K562 (cell line): ENCODE results near the gene ZNF814. TPM values are rescaled to one million over a fixed set of nuclear protein-coding genes. Genes with fewer than 3 reads are reported as not detected.
A peak's percentile ranks its signal among the peaks of the same experiment; 100 is the strongest.

Experiments used
- ATAC-seq: fragments of 200-7000 bp; cut with Tn5 transposase; 3 replicates; pipeline ENCODE4 v1.9.1; 2020; ENCODE audit warnings: moderate library complexity
- BruUV-seq: library from RNA; stranded (reverse); fragments of 400-500 nt; replicated peaks from 2 replicates; lab custom pipeline; 2021; lab: Mats Ljungman, UMichigan
- CTCF ChIA-PET: fragments of 300-600 bp; formaldehyde crosslinking; extraction: SDS; loops from one replicate; lab custom pipeline; 2021; ENCODE audit warnings: low intra/inter-chr PET ratio; lab: Yijun Ruan, JAX
- POLR2A ChIA-PET: fragments of 300-600, 350-650 bp; sonication (Branson Sonifier 250); formaldehyde crosslinking; extraction: SDS; loops from one replicate; lab custom pipeline; 2021; ENCODE audit warnings: antibody characterized with exemption, inconsistent platforms; lab: Yijun Ruan, JAX
- DNase-seq, 4 experiments: peaks; one replicate each; pipeline versions ENCODE4 v3.0.0 to v3.0.0-alpha.2; 2011 to 2018; ENCODE audit warnings: low spot score in 3 of 4, mixed read lengths in 3 of 4; ENCODE audit errors: extremely low read depth in 1 of 4
- FAIRE-seq: peaks from 2 replicates; lab custom pipeline; 2011; peaks lifted over from hg19 to GRCh38; lab: Jason Lieb, UNC
- H2AFZ ChIP-seq: 2 replicates; pipeline ENCODE4 v1.6.0; 2011; ENCODE audit warnings: low read depth, low read length, control low read depth, inconsistent platforms
- H3K27ac ChIP-seq: fragments of 200-600 bp; 3 replicates; pipeline ENCODE4 v1.8.0; 2011; ENCODE audit warnings: low read depth, mild to moderate bottlenecking, control low read depth, inconsistent platforms, low read length, moderate library complexity, mixed read lengths; ENCODE audit errors: extremely low read depth
- H3K27me3 ChIP-seq, 2 experiments: fragments of 300-600 bp in 1 of 2; 2 replicates in 1 of 2; 3 replicates in 1 of 2; pipeline versions ENCODE4 v1.6.0 to v1.8.0; 2011; ENCODE audit warnings: inconsistent platforms in 2 of 2, low read length in 2 of 2, mild to moderate bottlenecking in 1 of 2, mixed read lengths in 1 of 2, moderate library complexity in 1 of 2; ENCODE audit not compliant: control insufficient read depth in 2 of 2, insufficient read depth in 2 of 2
- H3K36me3 ChIP-seq: fragments of 300-600 bp; 3 replicates; pipeline ENCODE4 v1.8.0; 2011; ENCODE audit warnings: mild to moderate bottlenecking, low read length, inconsistent platforms; ENCODE audit not compliant: control insufficient read depth, insufficient read depth
- H3K4me1 ChIP-seq, 2 experiments: fragments of 200-600 bp in 1 of 2; replicated peaks in 1 of 2; 2 replicates in 1 of 2; 3 replicates in 1 of 2; pipeline versions ENCODE4 v1.5.1 to v1.8.0; 2011; ENCODE audit warnings: inconsistent platforms in 2 of 2, low read length in 2 of 2, mild to moderate bottlenecking in 1 of 2, mixed read lengths in 1 of 2, moderate library complexity in 1 of 2; ENCODE audit not compliant: control insufficient read depth in 2 of 2, insufficient read depth in 2 of 2
- H3K4me2 ChIP-seq: 2 replicates; pipeline ENCODE4 v1.6.1; 2011; ENCODE audit warnings: low read length, control low read depth, inconsistent platforms, mixed read lengths; ENCODE audit not compliant: insufficient read depth
- H3K4me3 ChIP-seq: fragments of 200-600 bp; sonication (generic), shearing (Covaris generic); 2 replicates; pipeline ENCODE4 v1.5.1; 2016; ENCODE audit warnings: control low read depth, inconsistent platforms
- H3K79me2 ChIP-seq: fragments of 200-600 bp; 3 replicates; pipeline ENCODE4 v1.8.0; 2011; ENCODE audit warnings: low read length, inconsistent platforms; ENCODE audit not compliant: control insufficient read depth, insufficient read depth
- H3K9ac ChIP-seq, 2 experiments: 2 replicates each; pipeline versions ENCODE4 v1.6.0 to v1.6.1; 2011; ENCODE audit warnings: low read depth in 2 of 2, low read length in 2 of 2, control low read depth in 1 of 2, inconsistent platforms in 1 of 2, mild to moderate bottlenecking in 1 of 2, mixed read lengths in 1 of 2; ENCODE audit not compliant: insufficient read depth in 1 of 2
- H3K9me1 ChIP-seq: one replicate; pipeline ENCODE4 v1.6.0; 2011; ENCODE audit warnings: inconsistent platforms, mild to moderate bottlenecking, low read length, moderate library complexity; ENCODE audit not compliant: control insufficient read depth, insufficient read depth
- H3K9me3 ChIP-seq: replicated peaks from 2 replicates; pipeline ENCODE4 v1.5.1; 2011; ENCODE audit warnings: low read depth, low read length, inconsistent platforms; ENCODE audit not compliant: control insufficient read depth, insufficient read depth
- H4K20me1 ChIP-seq: replicated peaks from 2 replicates; pipeline ENCODE4 v1.6.1; 2011; ENCODE audit warnings: low read length, inconsistent platforms, mixed read lengths; ENCODE audit not compliant: control insufficient read depth, insufficient read depth
- CXXC5 ChIP-seq: fragments of 250-450 bp; sonication (Bioruptor Pico); IDR thresholded peaks from 2 replicates; pipeline ENCODE4 v1.8.0; 2022; ENCODE audit warnings: inconsistent platforms, mild to moderate bottlenecking, moderate library complexity
- GABPA ChIP-seq: fragments of 200-800 bp; sonication (Bioruptor generic); conservative IDR thresholded peaks from 2 replicates; pipeline ENCODE4 v1.6.1; 2016; ENCODE audit warnings: low read depth, missing genetic modification characterization, missing compliant biosample characterization
- KDM4B ChIP-seq, 2 experiments: fragments of 450-650 bp in 1 of 2; sonication (generic) in 1 of 2; IDR thresholded peaks; 2 replicates each; pipeline ENCODE4 v1.6.1; 2016 to 2017; ENCODE audit warnings: borderline replicate concordance in 2 of 2, antibody characterized with exemption in 1 of 2, low read depth in 1 of 2, mild to moderate bottlenecking in 1 of 2
- L3MBTL2 ChIP-seq: fragments of 450-650 bp; IDR thresholded peaks from 2 replicates; pipeline ENCODE4 v1.6.1; 2016; ENCODE audit warnings: mild to moderate bottlenecking, moderate library complexity
- PRDM10 ChIP-seq: fragments of 450-650 bp; IDR thresholded peaks from 2 replicates; pipeline ENCODE4 v1.6.1; 2018; ENCODE audit not compliant: partially characterized antibody
- RBFOX2 ChIP-seq: fragments of 200-400 bp; formaldehyde crosslinking; IDR thresholded peaks from 2 replicates; pipeline ENCODE4 v1.6.1; 2017; ENCODE audit warnings: low read depth, mild to moderate bottlenecking, low read length, moderate library complexity
- SIX5 ChIP-seq, 2 experiments: IDR thresholded peaks; 2 replicates each; pipeline ENCODE4 v1.6.1; 2011; ENCODE audit warnings: low read length in 2 of 2, borderline replicate concordance in 1 of 2, low read depth in 1 of 2, mild to moderate bottlenecking in 1 of 2, moderate library complexity in 1 of 2; ENCODE audit not compliant: insufficient read depth in 1 of 2
- SMAD3 ChIP-seq: fragments of 450-650 bp; formaldehyde crosslinking; conservative IDR thresholded peaks from 2 replicates; pipeline ENCODE4 v1.4.0; 2020; ENCODE audit warnings: mild to moderate bottlenecking
- SMARCB1 ChIP-seq: IDR thresholded peaks from 2 replicates; pipeline ENCODE4 v1.6.1; 2011; ENCODE audit warnings: improper control_type of control experiment, low read depth; ENCODE audit not compliant: insufficient read length
- TAF15 ChIP-seq: fragments of 200-400 bp; formaldehyde crosslinking; IDR thresholded peaks from 2 replicates; pipeline ENCODE4 v1.6.1; 2017; ENCODE audit warnings: mild to moderate bottlenecking, low read depth, low read length, moderate library complexity
- YY1 ChIP-seq, 3 experiments: IDR thresholded peaks; 2 replicates each; pipeline ENCODE4 v1.6.1; 2011; ENCODE audit warnings: low read length in 2 of 3, mild to moderate bottlenecking in 2 of 3, moderate library complexity in 2 of 3, borderline replicate concordance in 1 of 3, control low read depth in 1 of 3, low read depth in 1 of 3; ENCODE audit not compliant: insufficient read depth in 3 of 3, insufficient replicate concordance in 2 of 3, control insufficient read depth in 1 of 3, insufficient read length in 1 of 3; ENCODE audit errors: extremely low read depth in 1 of 3
- WGBS: fragments of 100-300 bp; shearing (Covaris generic); methylation state at CpG from one replicate; pipeline ENCODE4 v1.1.6; 2016; ENCODE audit warnings: low coverage, mixed read lengths; ENCODE audit not compliant: insufficient coverage; ENCODE audit errors: missing lambda C conversion rate; 5-methylcytosine and 5-hydroxymethylcytosine counted together
- in situ Hi-C: fragments of 300-500 bp; cut with MboI; formaldehyde crosslinking; loops from 4 replicates; pipeline ENCODE4 v1.15.0; 2018; ENCODE audit warnings: inconsistent platforms, mixed read lengths
- intact Hi-C: fragments of 100-400 bp; cut with micrococcal nuclease; formaldehyde crosslinking; loops from 2 replicates; pipeline ENCODE4 v1.14.2; 2022
- polyA plus RNA-seq, 8 experiments: library from polyadenylated mRNA; depleted of rRNA in 4 of 8; stranded (reverse) in 5 of 8; unstranded in 3 of 8; fragments of >200 nt; fragmentation: Nextera tagmentation in 2 of 8; fragmentation: Illumina TruSeq in 1 of 8; extraction: Ambion mirVana in 2 of 8; extraction: Trizol in 1 of 8; gene quantifications; 2 replicates each; pipeline versions ENCODE4 v1.2.1 to v1.2.3, GENCODE V29; 2011 to 2014; ENCODE audit warnings: inconsistent platforms in 1 of 8, missing spikeins in 1 of 8
- total RNA-seq, 7 experiments: library from RNA; depleted of rRNA in 6 of 7; stranded (reverse); fragments of >200 nt in 6 of 7; fragmentation: Illumina TruSeq in 2 of 7; extraction: Trizol in 2 of 7; gene quantifications; 2 replicates each; pipeline versions ENCODE4 v1.2.1 to v1.2.3, GENCODE V29; 2011 to 2021; ENCODE audit warnings: low replicate concordance in 1 of 7

ZNF814 gene
- total and polyA plus RNA-seq, 9 of the 15 experiments (the other 6 are each of a cell fraction or from before 2014, with no cell fraction given) = 0.42 to 3.5 (median 1.9) TPM

GRCh38 chr19:57934820-57935665, 46.2 kb upstream of the ZNF814 start, which contains the start of gene ZNF418:
ZNF418 (minus strand) TSS chr19:57935402; CDS start chr19:57933822, 1,580 bp downstream.
- Histone ChIP-seq H4K20me1 (no peaks in the 10 kb centered on the region), H3K4me3 (peak within 1 kb of the TSS; percentile 36), H3K27ac (no peak within 1 kb of the TSS), H3K79me2 (no peaks in the 10 kb centered on the region), H3K4me2 (peak within 1 kb of the TSS; percentile 37), H3K36me3 (no peaks in the 10 kb centered on the region), H3K4me1 (peaks cover 0 to 4% of the 10 kb centered on the region in 2 experiments; a peak in 1 of 5 replicates), H3K9me3 (0 out of 2 replicates have a peak, but pooled peaks cover 2% of the 10 kb centered on the region), H3K9me1 (no peaks in the 10 kb centered on the region), H3K9ac (peak within 1 kb of the TSS in 1 of 2 experiments; percentile 58; a peak in 1 of 4 replicates), H3K27me3 (no peaks in the 10 kb centered on the region), H2AFZ (peak within 1 kb of the TSS; percentile 45; the same call in 1 of the 2 replicates)
- ChIA-PET CTCF (no interaction called here), POLR2A (interaction anchor here (0.7 to 1.0 kb wide), 3 partner anchors 19 to 208 kb away, joined by 3 to 5 read pairs (median 3); partner anchors contain the start of genes ZNF417 and ZNF671)
- no peak for FAIRE-seq
- intact Hi-C loops (no loop called here), in situ Hi-C loops (no loop called here)
- WGBS = 19% methylated on average over 36 of the region's 54 CpGs
- ATAC-seq = peak; percentile 76
- peak in 2 of 4 experiments; percentile 12 to 18 for DNase-seq
- BruUV-seq = TSS peak; percentile 67
- no peak for TF ChIP-seq GABPA (tag)
- 0 out of 2 replicates have a peak, but pooled peaks have one; percentile 16 for TF ChIP-seq L3MBTL2
- no peak for TF ChIP-seq SMAD3 (CRISPR knock-in tag)
- peak; percentile 53 for TF ChIP-seq PRDM10
- TF ChIP-seq SMARCB1 = no peak
- peak; percentile 76 for TF ChIP-seq CXXC5 (CRISPR knock-in tag)
- TF ChIP-seq SIX5 (IDR thresholded peaks at IDR 0.05; ENCODE audit: borderline replicate concordance in 1 of 2, insufficient read depth in 1 of 2, low read depth in 1 of 2, low read length in 2 of 2) = peak in 1 of 2 experiments; percentile 54; a peak in 1 of 4 replicates
- peak in 1 of 3 experiments; percentile 38 for TF ChIP-seq YY1 (IDR thresholded peaks at IDR 0.05; ENCODE audit: borderline replicate concordance in 1 of 3, control insufficient read depth in 1 of 3, extremely low read depth in 1 of 3, insufficient read depth in 3 of 3, insufficient read length in 1 of 3, insufficient replicate concordance in 2 of 3, low read depth in 1 of 3, low read length in 2 of 3)
- TF ChIP-seq RBFOX2 = 0 out of 2 replicates have a peak, but pooled peaks have one; percentile 30
- no peak for TF ChIP-seq TAF15
- no peak for TF ChIP-seq KDM4B (IDR thresholded peaks at IDR 0.05; ENCODE audit: borderline replicate concordance in 2 of 2, low read depth in 1 of 2)
